Neural cell (in vitro differentiated cells): ENCODE measurements around the gene DZIP1. TPM values are rescaled to one million over a fixed set of nuclear protein-coding genes. Genes with fewer than 3 reads are reported as not detected.

Source experiments
- H2AFZ ChIP-seq: fragments of 200-600, 300-800 bp; sonication (generic), shearing (Covaris generic); 2 replicates; pipeline ENCODE4 v1.6.0; 2014; ENCODE audit warnings: low read depth, mild to moderate bottlenecking, antibody characterized with exemption, low read length, moderate library complexity
- H3F3A ChIP-seq: fragments of 200-600 bp; shearing (Covaris generic); 2 replicates; pipeline ENCODE4 v1.6.1; 2016; ENCODE audit warnings: mild to moderate bottlenecking, moderate library complexity, mixed read lengths, antibody characterized with exemption, low read length; ENCODE audit not compliant: insufficient read depth, poor library complexity, severe bottlenecking
- H3K27ac ChIP-seq: fragments of 200-600, 300-800 bp; sonication (generic), shearing (Covaris generic); 2 replicates; pipeline ENCODE4 v1.5.1; 2014; ENCODE audit warnings: mild to moderate bottlenecking, low read length, moderate library complexity
- H3K27me3 ChIP-seq: fragments of 300-800, 200-600 bp; sonication (generic), shearing (Covaris generic); 2 replicates; pipeline ENCODE4 v1.6.0; 2014; ENCODE audit warnings: mild to moderate bottlenecking, low read depth, low read length, moderate library complexity; ENCODE audit not compliant: insufficient read depth
- H3K36me3 ChIP-seq: fragments of 300-800, 200-600 bp; sonication (generic), shearing (Covaris generic); 2 replicates; pipeline ENCODE4 v1.5.1; 2014; ENCODE audit warnings: mild to moderate bottlenecking, antibody characterized with exemption, low read length, moderate library complexity; ENCODE audit not compliant: insufficient read depth
- H3K4me2 ChIP-seq: fragments of 300-800, 200-600 bp; sonication (generic), shearing (Covaris generic); 2 replicates; pipeline ENCODE4 v1.6.0; 2014; ENCODE audit warnings: mild to moderate bottlenecking, low read length
- H3K4me3 ChIP-seq: fragments of 300-800, 200-600 bp; sonication (generic), shearing (Covaris generic); 2 replicates; pipeline ENCODE4 v1.5.1; 2014; ENCODE audit warnings: mild to moderate bottlenecking, low read length, moderate library complexity
- H3K79me2 ChIP-seq: fragments of 200-600 bp; shearing (Covaris generic); replicated peaks from 2 replicates; pipeline ENCODE4 v1.6.0; 2014; ENCODE audit warnings: mild to moderate bottlenecking, low read length, moderate library complexity; ENCODE audit not compliant: insufficient read depth
- H3K9ac ChIP-seq: fragments of 300-800, 200-600 bp; sonication (generic), shearing (Covaris generic); 2 replicates; pipeline ENCODE4 v1.6.1; 2016; ENCODE audit warnings: mild to moderate bottlenecking, low read length, mixed read lengths
- H3K9me2 ChIP-seq: fragments of 200-600 bp; shearing (Covaris generic); 2 replicates; pipeline ENCODE4 v1.6.1; 2016; ENCODE audit warnings: mild to moderate bottlenecking, low read length, mixed read lengths; ENCODE audit not compliant: insufficient read depth
- H3K9me3 ChIP-seq: fragments of 200-600, 300-800 bp; sonication (generic), shearing (Covaris generic); 2 replicates; pipeline ENCODE4 v1.6.1; 2016; ENCODE audit warnings: mild to moderate bottlenecking, mixed run types, low read length, moderate library complexity, mixed read lengths
- H4K20me1 ChIP-seq: fragments of 200-600 bp; shearing (Covaris generic); 2 replicates; pipeline ENCODE4 v1.6.1; 2016; ENCODE audit warnings: mild to moderate bottlenecking, mixed run types; ENCODE audit not compliant: insufficient read depth
- CTCF ChIP-seq: fragments of 450-650 bp; IDR thresholded peaks from 2 replicates; pipeline ENCODE4 v1.5.1; 2014; ENCODE audit warnings: antibody characterized with exemption, mild to moderate bottlenecking, moderate library complexity; ENCODE audit not compliant: poor library complexity, severe bottlenecking
- EP300 ChIP-seq: fragments of 450-650 bp; conservative IDR thresholded peaks from 2 replicates; pipeline ENCODE4 v1.6.1; 2014; ENCODE audit warnings: antibody characterized with exemption, mild to moderate bottlenecking, moderate library complexity; ENCODE audit not compliant: poor library complexity, severe bottlenecking
- EZH2 ChIP-seq: fragments of 200-600, 300-800 bp; shearing (Covaris generic), sonication (generic); IDR thresholded peaks from 2 replicates; pipeline ENCODE4 v1.6.1; 2014; ENCODE audit warnings: antibody characterized with exemption, low read length, borderline replicate concordance, mild to moderate bottlenecking; ENCODE audit not compliant: insufficient read depth, poor library complexity, severe bottlenecking
- MXI1 ChIP-seq: fragments of 450-650 bp; conservative IDR thresholded peaks from 2 replicates; pipeline ENCODE4 v1.6.1; 2014; ENCODE audit warnings: antibody characterized with exemption, mild to moderate bottlenecking; ENCODE audit not compliant: poor library complexity, severe bottlenecking
- POLR2AphosphoS5 ChIP-seq: IDR thresholded peaks from 2 replicates; pipeline ENCODE4 v1.6.1; 2012
- RAD21 ChIP-seq: fragments of 450-650 bp; conservative IDR thresholded peaks from 2 replicates; pipeline ENCODE4 v1.6.1; 2014; ENCODE audit warnings: antibody characterized with exemption, mild to moderate bottlenecking, moderate library complexity
- SMC3 ChIP-seq: fragments of 450-650 bp; conservative IDR thresholded peaks from 2 replicates; pipeline ENCODE4 v1.6.1; 2014; ENCODE audit warnings: antibody characterized with exemption, mild to moderate bottlenecking, moderate library complexity; ENCODE audit not compliant: poor library complexity
- TAF1 ChIP-seq: IDR thresholded peaks from 2 replicates; pipeline ENCODE4 v1.6.1; 2012; ENCODE audit warnings: low read depth
- polyA plus RNA-seq: library from polyadenylated mRNA; depleted of rRNA; stranded (reverse); fragments of >200 nt; gene quantifications from 2 replicates; pipeline ENCODE4 v1.2.3, GENCODE V29; 2014
- TF ChIP-seq, protein P1 (sequence below): IDR thresholded peaks from 2 replicates; pipeline ENCODE4 v1.6.1; 2012; ENCODE audit warnings: borderline replicate concordance

DZIP1 gene
- polyA plus RNA-seq, 1 donor from 2014 or later, result 35.3 TPM

GRCh38 chr13:95541911-95542474 is 102.5 kb downstream of the DZIP1 start:
- Histone ChIP-seq H4K20me1 (no peaks in the 10 kb centered on the region), H3K9me3 (no peaks in the 10 kb centered on the region)

GRCh38 chr13:95541308-95541707 is 103.2 kb downstream of the DZIP1 start:
- H4K20me1 ChIP-seq, result no peaks in the 10 kb centered on the region
- H3K4me3 ChIP-seq, result no peak overlapping the region
- H3K36me3 ChIP-seq, result no peaks in the 10 kb centered on the region
- no peaks in the 10 kb centered on the region for H3K79me2 ChIP-seq
- H3K27ac ChIP-seq, result no peak overlapping the region
- no peaks in the 10 kb centered on the region for H3K9me3 ChIP-seq
- H2AFZ ChIP-seq, result no peak overlapping the region
- H3K9me2 ChIP-seq, result no peaks in the 10 kb centered on the region
- H3F3A ChIP-seq, result no peaks in the 10 kb centered on the region
- no peak for TF ChIP-seq EZH2
- TF ChIP-seq CTCF, result no peak
- no peak for TF ChIP-seq MXI1
- no peak for TF ChIP-seq POLR2AphosphoS5
- TF ChIP-seq, protein P1, sequence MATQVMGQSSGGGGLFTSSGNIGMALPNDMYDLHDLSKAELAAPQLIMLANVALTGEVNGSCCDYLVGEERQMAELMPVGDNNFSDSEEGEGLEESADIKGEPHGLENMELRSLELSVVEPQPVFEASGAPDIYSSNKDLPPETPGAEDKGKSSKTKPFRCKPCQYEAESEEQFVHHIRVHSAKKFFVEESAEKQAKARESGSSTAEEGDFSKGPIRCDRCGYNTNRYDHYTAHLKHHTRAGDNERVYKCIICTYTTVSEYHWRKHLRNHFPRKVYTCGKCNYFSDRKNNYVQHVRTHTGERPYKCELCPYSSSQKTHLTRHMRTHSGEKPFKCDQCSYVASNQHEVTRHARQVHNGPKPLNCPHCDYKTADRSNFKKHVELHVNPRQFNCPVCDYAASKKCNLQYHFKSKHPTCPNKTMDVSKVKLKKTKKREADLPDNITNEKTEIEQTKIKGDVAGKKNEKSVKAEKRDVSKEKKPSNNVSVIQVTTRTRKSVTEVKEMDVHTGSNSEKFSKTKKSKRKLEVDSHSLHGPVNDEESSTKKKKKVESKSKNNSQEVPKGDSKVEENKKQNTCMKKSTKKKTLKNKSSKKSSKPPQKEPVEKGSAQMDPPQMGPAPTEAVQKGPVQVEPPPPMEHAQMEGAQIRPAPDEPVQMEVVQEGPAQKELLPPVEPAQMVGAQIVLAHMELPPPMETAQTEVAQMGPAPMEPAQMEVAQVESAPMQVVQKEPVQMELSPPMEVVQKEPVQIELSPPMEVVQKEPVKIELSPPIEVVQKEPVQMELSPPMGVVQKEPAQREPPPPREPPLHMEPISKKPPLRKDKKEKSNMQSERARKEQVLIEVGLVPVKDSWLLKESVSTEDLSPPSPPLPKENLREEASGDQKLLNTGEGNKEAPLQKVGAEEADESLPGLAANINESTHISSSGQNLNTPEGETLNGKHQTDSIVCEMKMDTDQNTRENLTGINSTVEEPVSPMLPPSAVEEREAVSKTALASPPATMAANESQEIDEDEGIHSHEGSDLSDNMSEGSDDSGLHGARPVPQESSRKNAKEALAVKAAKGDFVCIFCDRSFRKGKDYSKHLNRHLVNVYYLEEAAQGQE, result no peak
- no peak for TF ChIP-seq SMC3
- TF ChIP-seq EP300, result no peak
- no peak for TF ChIP-seq TAF1
- no peak for TF ChIP-seq RAD21
- no peak overlapping the region for H3K4me2 ChIP-seq
- no peaks in the 10 kb centered on the region for H3K27me3 ChIP-seq
- H3K9ac ChIP-seq, result no peak overlapping the region

More at GRCh38 chr13:95541911-95542474, 102.5 kb downstream of the DZIP1 start:
- H3K27me3 ChIP-seq, result no peaks in the 10 kb centered on the region
- no peaks in the 10 kb centered on the region for H3F3A ChIP-seq
- no peaks in the 10 kb centered on the region for H3K9me2 ChIP-seq
- no peak overlapping the region for H3K4me2 ChIP-seq
- H3K4me3 ChIP-seq, result no peak overlapping the region
- no peaks in the 10 kb centered on the region for H3K79me2 ChIP-seq
- no peak overlapping the region for H2AFZ ChIP-seq
- H3K27ac ChIP-seq, result no peak overlapping the region
- TF ChIP-seq EZH2, result no peak
- no peak for TF ChIP-seq MXI1
- TF ChIP-seq EP300, result no peak
- TF ChIP-seq SMC3, result no peak
- TF ChIP-seq TAF1, result no peak
- no peak for TF ChIP-seq RAD21
- no peak for TF ChIP-seq POLR2AphosphoS5
- TF ChIP-seq, protein P1, result no peak
- no peak for TF ChIP-seq CTCF
- H3K36me3 ChIP-seq, result no peaks in the 10 kb centered on the region
- no peak overlapping the region for H3K9ac ChIP-seq
